NCI-H146 treated with DMSO at 0.1 percent for 48 hours (cell line): ENCODE measurements around the gene TNFSF11.

Experiments used
- DNase-seq: peaks from one replicate; lab custom pipeline; 2025; ENCODE audit not compliant: unreplicated experiment; lab: John Stamatoyannopoulos, UW

Gene TNFSF11, protein sequence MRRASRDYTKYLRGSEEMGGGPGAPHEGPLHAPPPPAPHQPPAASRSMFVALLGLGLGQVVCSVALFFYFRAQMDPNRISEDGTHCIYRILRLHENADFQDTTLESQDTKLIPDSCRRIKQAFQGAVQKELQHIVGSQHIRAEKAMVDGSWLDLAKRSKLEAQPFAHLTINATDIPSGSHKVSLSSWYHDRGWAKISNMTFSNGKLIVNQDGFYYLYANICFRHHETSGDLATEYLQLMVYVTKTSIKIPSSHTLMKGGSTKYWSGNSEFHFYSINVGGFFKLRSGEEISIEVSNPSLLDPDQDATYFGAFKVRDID

GRCh38 chr13:42574011-42574410 lies at the start of gene TNFSF11:
TSS of gene TNFSF11 (plus strand) at chr13:42574152. CDS start at chr13:42574304, 152 bp downstream.
- no peak for DNase-seq

GRCh38 chr13:42524487-42525034 lies 49.4 kb upstream of the TNFSF11 start:
- no peak for DNase-seq

DNA sequence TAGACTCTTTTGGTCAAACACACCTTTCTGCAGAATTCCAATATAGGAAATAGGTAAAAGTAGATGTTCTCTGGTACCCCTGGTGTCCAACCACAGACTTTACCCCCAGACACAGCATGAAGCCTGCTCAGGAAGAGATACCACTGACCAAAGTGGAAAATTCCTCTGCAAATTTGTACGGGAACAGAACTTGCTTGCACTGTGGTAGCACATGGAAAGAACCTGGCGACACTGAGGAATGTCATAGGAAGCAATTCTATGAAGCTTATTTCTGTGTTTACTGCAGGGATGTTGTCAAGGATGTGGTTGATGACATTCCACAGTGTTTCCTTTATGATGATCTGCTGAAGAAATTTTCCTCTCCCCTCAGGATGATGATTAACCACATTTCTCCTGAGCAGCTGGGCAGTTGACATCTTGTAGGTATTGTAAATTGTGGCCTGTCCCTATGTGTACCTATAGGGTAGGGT lies 48.9 kb upstream of the TNFSF11 start:
- DNase-seq = no peak

DNA sequence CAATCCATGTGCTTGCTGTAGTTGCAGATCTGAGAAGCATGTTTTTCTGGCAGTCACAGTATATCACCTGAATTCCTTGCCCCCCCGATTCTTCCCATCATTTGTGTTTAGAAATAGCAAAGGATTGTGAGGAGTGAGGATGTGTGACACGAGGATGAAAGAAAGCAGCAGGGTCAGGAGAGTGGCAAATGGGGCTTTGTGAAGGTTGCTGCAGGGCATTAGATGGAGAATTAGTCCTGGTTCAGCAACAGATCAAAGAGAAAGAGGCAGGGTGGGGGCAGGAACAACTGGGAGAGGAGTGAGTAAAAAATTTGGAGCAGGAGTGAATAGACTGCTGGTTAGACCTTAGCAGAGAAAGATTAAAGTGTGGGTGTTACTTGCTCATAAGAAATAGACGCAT lies 47.7 kb upstream of the TNFSF11 start:
- DNase-seq = no peak

- DNase-seq = no peak
Observed at GRCh38 chr13:42526804-42527203, 47.1 kb upstream of the TNFSF11 start.

DNA sequence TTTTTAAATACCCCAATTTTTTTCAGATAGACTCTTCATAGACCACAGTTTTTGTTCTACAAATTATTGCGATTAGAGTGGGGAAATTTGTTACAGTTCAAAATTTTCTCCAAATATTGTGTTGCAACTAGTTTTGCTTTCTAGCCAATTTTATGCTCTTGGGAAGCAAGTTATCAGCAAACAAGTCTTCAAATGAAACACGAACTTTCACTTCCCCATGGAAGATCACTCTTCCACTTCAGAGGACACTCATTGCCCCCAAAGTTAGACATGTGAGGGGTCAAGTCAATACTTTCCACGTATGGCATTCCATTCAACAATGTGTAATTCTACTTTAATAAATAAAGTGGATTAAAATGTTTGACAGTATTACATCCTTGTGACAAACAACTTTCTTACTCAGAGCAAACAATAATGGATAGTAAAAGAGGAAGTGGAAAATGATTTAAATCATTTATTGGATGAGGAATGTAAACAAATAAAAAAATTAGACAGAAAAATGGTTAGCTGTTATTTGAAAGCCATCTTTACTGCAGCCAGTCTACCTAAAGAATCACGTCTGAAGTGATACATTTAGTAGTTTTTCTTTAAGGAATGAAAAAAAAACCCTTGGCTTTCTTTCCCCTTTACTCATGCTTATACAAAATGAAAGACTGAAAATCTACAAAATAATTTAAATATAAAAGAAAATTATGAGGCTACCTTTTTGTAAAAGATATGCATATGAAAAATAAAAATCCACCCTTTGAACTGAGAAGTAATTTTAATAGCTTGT lies 41.2 kb upstream of the TNFSF11 start:
- DNase-seq = no peak

- DNase-seq = no peak
Observed at GRCh38 chr13:42533336-42533591, 40.7 kb upstream of the TNFSF11 start.

GRCh38 chr13:42534785-42535184 lies 39.2 kb upstream of the TNFSF11 start:
- no peak for DNase-seq

- no peak for DNase-seq
Observed at GRCh38 chr13:42538996-42539395, 35.0 kb upstream of the TNFSF11 start.

DNA sequence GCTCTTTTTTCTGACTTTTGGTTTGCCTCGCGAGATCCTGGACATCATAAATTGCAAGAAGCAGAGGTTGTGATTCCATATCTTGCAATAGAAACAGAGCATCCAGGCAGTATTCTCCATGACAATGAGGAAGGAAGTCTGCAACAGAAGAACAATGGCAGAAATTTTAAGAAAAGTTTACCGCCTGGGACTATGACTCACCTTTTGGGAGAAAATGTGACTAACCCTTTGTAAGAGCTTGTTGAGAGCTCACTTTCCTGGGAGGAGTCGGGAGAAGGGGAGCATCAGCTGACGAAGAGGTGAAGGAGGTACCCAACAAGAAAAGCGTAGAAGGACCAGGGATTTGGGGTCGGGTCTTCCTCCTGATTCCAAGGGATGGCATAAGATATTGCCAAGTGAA lies 34.3 kb upstream of the TNFSF11 start:
- no peak for DNase-seq

- DNase-seq = no peak
Observed at GRCh38 chr13:42543215-42543797, 30.6 kb upstream of the TNFSF11 start.

DNA sequence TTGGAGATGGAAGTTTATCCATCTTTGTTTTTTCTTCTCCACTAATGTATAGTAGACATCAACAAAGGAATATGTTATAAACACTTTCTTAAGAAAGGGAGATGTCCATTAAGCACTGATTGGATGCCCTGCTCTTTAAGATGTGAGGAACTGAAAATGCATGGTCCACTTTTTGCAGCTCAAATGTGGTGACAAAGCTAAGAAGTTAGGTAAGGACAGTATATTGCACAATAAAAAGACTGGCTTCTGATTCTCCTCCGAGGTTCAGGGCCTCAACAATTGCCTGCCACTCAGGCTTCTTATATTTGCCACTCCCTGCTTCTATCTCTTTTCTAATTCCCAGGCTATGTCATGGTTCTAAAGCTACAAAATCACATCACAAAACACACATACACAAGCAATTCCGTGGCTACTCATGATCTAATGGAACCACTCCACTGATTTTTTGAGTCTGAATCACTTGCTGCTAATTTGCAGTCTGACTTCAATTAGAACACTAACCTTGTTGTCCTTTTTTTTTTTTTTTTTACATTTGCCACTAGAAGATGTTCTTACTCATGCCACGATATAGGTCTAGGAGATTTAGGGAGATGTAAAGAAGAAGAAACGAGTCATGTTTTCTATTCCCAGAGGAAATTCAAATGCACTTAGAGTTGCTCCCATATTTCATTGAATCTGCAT lies 29.6 kb upstream of the TNFSF11 start:
- no peak for DNase-seq

DNA sequence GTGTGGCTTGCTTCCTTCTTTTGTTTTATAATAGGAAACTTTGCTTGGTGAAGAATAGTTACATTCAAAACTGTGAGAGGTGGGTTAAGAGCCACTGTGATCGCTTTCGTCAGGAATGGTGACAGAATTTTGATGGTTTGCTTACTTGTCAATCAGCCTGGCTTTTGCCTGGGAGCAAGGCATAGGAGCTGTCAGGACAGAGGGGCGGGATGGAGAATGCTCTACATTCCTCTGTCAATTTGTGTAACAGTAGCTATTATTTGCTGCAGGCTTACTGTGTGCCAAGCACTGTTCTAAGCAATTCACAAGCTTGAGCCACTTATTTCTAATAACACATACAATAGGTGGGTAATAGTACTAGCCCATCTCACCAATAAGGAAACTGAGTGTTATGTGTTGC lies 28.1 kb upstream of the TNFSF11 start:
- DNase-seq = no peak

DNA sequence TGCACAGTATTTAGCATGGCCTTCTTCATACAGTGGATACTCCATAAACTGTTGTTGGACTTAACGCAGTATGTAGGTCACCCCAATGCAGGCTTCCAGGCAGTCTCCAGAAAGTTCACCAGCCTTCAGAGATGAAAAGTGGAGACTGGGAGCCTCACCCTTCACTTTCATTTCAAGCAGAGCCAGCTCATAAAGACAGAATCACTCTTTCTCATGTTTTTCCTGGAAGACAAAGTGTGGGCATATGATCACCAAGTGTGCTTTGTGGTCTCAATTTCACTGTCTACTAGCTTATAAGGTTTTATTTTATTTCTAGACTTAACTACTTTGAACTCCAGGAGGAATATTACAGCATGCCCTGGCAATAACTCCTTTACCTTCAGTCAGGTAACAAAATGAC lies 26.3 kb upstream of the TNFSF11 start:
- DNase-seq = no peak

DNA sequence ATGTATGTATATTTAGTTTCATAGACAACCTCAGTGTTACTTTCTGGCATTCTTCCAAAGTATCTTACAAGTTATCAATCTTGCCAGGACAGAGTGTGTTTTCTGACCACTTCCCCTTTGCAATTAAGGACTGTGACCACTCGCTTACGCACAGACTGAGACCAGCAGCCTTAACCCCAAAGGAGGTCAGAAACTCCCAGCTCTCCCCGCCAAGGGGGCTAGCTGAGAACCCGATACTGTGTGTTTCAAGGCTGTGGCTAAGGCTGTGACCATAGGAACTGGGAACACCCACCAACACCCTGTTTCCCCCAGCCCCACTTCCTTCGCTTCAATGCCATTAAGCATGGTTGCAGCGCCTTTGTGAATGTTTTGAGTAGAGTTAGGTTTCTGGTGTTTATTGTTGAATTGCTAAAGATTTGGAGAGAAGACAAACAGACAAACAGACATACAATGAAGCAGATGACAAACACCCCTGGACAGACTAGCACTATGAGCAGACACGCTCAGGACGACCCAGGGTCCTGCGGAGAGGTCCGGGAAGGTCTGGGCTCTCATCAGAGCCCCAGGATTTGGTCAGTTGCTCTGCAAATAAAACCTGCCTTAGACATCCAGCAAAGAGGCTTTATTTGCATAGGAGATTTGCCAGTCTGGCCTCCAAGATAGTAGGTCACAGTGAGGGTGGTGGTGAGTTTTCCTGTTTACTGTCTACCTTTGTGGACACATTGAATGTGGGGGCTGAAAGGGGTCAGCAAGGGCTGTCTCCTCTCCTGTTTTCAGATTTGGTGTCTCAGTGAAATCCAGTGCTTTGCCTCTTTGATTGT lies 25.0 kb upstream of the TNFSF11 start:
- no peak for DNase-seq

DNA sequence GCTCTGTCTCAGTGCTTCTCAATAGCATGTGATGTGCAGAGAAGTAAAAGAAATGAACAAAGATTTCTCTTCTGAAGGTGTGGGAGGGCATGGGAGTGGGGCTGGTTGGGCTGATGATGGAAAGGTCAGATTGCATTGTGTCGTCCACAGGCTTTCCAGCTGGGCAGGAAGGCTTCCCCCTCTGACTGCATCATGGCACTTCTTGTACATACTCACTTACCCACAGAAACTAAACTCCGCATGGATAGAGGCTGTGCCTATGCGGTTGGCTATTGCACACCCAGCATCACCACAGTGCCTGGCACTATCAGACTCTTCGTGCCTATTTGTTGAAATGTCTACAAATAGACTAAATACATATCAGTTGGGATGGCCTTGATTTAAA lies 24.4 kb upstream of the TNFSF11 start:
- DNase-seq = no peak

DNA sequence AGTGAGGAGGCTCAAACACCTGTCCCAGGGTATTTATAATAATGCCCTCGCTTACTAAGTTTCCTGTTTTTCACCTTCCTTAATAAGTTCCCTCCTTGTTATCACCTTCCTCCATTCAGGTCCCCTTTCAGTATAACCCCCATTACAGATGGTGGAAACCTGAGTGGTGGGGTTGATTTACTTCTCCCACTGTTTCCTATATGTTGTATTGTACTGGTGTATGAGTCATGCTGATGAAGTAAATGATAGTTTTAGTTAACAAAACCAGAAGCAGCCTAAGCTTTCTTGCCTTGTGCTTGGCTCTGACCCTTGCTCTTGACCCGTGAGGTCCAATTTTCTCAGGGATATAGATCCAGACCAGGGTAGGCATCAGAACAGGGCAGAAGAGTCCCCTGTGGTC lies 22.3 kb upstream of the TNFSF11 start:
- no peak for DNase-seq

DNA sequence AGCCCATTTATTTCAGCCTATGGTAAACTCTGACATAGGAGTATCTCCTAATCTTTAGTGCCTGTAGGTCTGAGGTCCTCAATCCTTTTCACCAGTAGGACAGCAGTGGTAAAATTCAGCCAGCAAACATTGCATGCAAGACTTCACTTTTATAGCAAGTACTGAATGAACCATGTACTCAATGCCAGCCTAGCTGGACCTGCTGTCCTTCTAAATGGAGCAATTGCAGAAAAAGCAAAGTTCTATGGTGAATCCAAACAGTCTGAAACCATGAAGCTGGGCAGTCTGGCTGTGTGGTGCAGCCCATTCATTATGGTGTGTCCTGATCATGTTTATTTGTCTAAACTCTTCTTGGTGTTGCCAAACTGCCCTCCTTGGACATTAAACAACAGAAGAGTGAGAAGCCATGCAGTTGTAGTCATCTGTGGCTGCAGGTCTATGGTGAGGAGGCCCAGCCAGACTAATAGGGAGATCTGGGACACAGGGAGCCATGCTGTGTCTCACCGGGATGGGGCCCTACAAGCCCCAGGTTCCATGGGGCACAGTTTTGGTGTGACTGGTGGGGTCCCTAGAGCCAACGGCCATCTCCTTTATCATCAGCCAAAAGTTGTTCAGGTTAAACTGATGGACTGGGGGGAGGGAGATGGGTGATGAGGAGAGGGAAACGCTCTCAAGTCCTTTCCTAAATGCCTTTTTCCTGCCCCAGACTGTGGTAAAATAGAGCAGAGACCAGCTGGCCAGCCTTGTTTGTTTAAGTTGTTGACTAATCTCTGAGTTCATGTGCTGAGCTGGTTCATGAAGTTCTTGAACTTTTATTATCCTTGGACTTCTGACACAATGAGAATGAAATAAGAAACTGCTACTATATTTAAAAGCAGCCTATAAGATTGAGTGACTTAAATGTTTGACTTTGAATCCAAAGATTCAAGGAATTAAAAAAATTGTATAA lies 20.6 kb upstream of the TNFSF11 start:
- DNase-seq = no peak

DNA sequence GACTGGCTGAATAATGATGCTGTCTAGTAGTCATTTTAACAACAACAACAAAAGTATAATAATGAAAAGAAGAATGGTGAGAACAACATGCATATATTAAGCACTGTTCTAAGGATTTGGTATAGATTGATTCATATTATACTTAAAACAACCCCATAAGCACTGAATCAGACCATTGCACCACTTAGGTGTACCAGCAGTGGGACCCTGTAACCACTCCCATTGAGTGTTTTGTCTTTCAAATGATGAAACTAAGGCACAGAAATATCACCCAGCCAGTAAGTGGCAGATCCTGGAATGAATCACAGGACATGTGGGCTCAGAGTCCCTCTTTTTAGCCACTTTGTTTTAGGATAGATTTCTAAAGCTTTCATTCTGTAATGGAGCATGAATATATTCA lies 14.9 kb upstream of the TNFSF11 start:
- DNase-seq = no peak
